H1 (cell line): Measurements from ENCODE around the gene CMTR1. TPM values are rescaled to one million over a fixed set of nuclear protein-coding genes. Genes with fewer than 3 reads are reported as not detected.

Experiments used
- CTCF ChIA-PET: fragments of 300-600 bp; sonication (Branson Sonifier 250); formaldehyde crosslinking; loops from one replicate; lab custom pipeline; 2021; ENCODE audit not compliant: partially characterized antibody; lab: Charles Lee
- POLR2A ChIA-PET: fragments of 300-600 bp; sonication (Branson Sonifier 250); formaldehyde crosslinking; loops from one replicate; lab custom pipeline; 2021; ENCODE audit warnings: inconsistent platforms; ENCODE audit not compliant: partially characterized antibody; lab: Charles Lee
- DNase-seq, 2 experiments: peaks; one replicate each; pipeline versions ENCODE4 v3.0.0 to v3.0.0-alpha.2; 2010 to 2022; ENCODE audit warnings: low spot score in 2 of 2, low read depth in 1 of 2, mixed read lengths in 1 of 2
- FAIRE-seq: peaks from 2 replicates; lab custom pipeline; 2011; peaks lifted over from hg19 to GRCh38; lab: Jason Lieb, UNC
- H2AFZ ChIP-seq: 2 replicates; pipeline ENCODE4 v1.8.1; 2012; ENCODE audit warnings: low read length, inconsistent platforms
- H2AK5ac ChIP-seq: 2 replicates; pipeline ENCODE4 v1.6.1; 2013; ENCODE audit warnings: low read depth, low read length
- H2BK120ac ChIP-seq: replicated peaks from 2 replicates; pipeline ENCODE3; 2013; ENCODE audit warnings: low read depth, low read length, inconsistent platforms
- H2BK12ac ChIP-seq: 2 replicates; pipeline ENCODE4 v1.6.1; 2013; ENCODE audit warnings: low read depth, low read length
- H2BK15ac ChIP-seq: 2 replicates; pipeline ENCODE4 v1.6.1; 2013; ENCODE audit warnings: low read length
- H2BK20ac ChIP-seq: 2 replicates; pipeline ENCODE4 v1.6.1; 2013; ENCODE audit warnings: low read length
- H2BK5ac ChIP-seq: 2 replicates; pipeline ENCODE4 v1.6.1; 2013; ENCODE audit warnings: low read depth, low read length
- H3K14ac ChIP-seq: 2 replicates; pipeline ENCODE4 v1.6.1; 2013; ENCODE audit warnings: inconsistent platforms; ENCODE audit not compliant: insufficient read length
- H3K18ac ChIP-seq: 2 replicates; pipeline ENCODE4 v1.6.1; 2013; ENCODE audit warnings: low read length; ENCODE audit errors: extremely low read depth
- H3K23ac ChIP-seq: 2 replicates; pipeline ENCODE4 v1.6.1; 2013; ENCODE audit warnings: inconsistent platforms; ENCODE audit not compliant: insufficient read length
- H3K23me2 ChIP-seq: 2 replicates; pipeline ENCODE4 v1.6.1; 2013; ENCODE audit warnings: low read depth, low read length
- H3K27ac ChIP-seq: 2 replicates; pipeline ENCODE4 v1.6.1; 2011; ENCODE audit warnings: low read depth, low read length, inconsistent platforms
- H3K27me3 ChIP-seq, 4 experiments: replicated peaks in 1 of 4; 1 replicate in 1 of 4; 2 replicates in 3 of 4; pipeline versions ENCODE4 v1.6.1 to v1.8.1; 2011 to 2013; ENCODE audit warnings: low read length in 3 of 4, mild to moderate bottlenecking in 3 of 4, inconsistent platforms in 2 of 4, mixed read lengths in 2 of 4, moderate library complexity in 1 of 4; ENCODE audit not compliant: control insufficient read depth in 3 of 4, insufficient read depth in 3 of 4; ENCODE audit errors: extremely low read depth in 1 of 4
- H3K36me3 ChIP-seq, 4 experiments: 2 replicates each; pipeline versions ENCODE4 v1.6.1 to v1.8.1; 2011 to 2013; ENCODE audit warnings: mild to moderate bottlenecking in 4 of 4, low read length in 3 of 4, moderate library complexity in 2 of 4, control low read depth in 1 of 4, inconsistent platforms in 1 of 4; ENCODE audit not compliant: insufficient read depth in 4 of 4, control insufficient read depth in 2 of 4
- H3K4ac ChIP-seq: replicated peaks from 2 replicates; pipeline ENCODE3; 2013; ENCODE audit warnings: low read length, low read depth, mixed read lengths, inconsistent platforms; ENCODE audit not compliant: insufficient read length
- H3K4me1 ChIP-seq, 4 experiments: replicated peaks in 1 of 4; 1 replicate in 1 of 4; 2 replicates in 3 of 4; pipeline versions ENCODE4 v1.6.1 to v1.8.1; 2011 to 2013; ENCODE audit warnings: low read length in 3 of 4, inconsistent platforms in 2 of 4, mixed read lengths in 1 of 4; ENCODE audit not compliant: insufficient read depth in 4 of 4, control insufficient read depth in 3 of 4
- H3K4me2 ChIP-seq, 2 experiments: 2 replicates each; pipeline versions ENCODE4 v1.6.1 to v1.8.1; 2011 to 2013; ENCODE audit warnings: low read depth in 2 of 2, low read length in 2 of 2, control low read depth in 1 of 2, inconsistent platforms in 1 of 2, mild to moderate bottlenecking in 1 of 2; ENCODE audit not compliant: insufficient read depth in 1 of 2
- H3K4me3 ChIP-seq, 4 experiments: fragments of 200-600, 300-600 bp in 1 of 4; sonication (generic), shearing (Covaris generic), sonication (Bioruptor Twin) in 1 of 4; 2 replicates each; pipeline versions ENCODE4 v1.5.1 to v1.8.1; 2011 to 2016; ENCODE audit warnings: low read length in 4 of 4, low read depth in 3 of 4, control low read depth in 2 of 4, inconsistent platforms in 2 of 4, mild to moderate bottlenecking in 2 of 4, mixed read lengths in 1 of 4, moderate library complexity in 1 of 4; ENCODE audit not compliant: insufficient read depth in 2 of 4; ENCODE audit errors: extremely low read depth in 1 of 4
- H3K56ac ChIP-seq: replicated peaks from 2 replicates; pipeline ENCODE3; 2013; ENCODE audit warnings: low read depth, mild to moderate bottlenecking, mixed read lengths, low read length, inconsistent platforms; ENCODE audit not compliant: insufficient read length
- H3K79me1 ChIP-seq: 2 replicates; pipeline ENCODE4 v1.6.1; 2013; ENCODE audit warnings: low read depth, low read length, control low read depth
- H3K79me2 ChIP-seq, 2 experiments: 2 replicates each; pipeline versions ENCODE4 v1.6.1 to v1.8.1; 2012 to 2013; ENCODE audit warnings: low read length in 2 of 2, mild to moderate bottlenecking in 2 of 2, inconsistent platforms in 1 of 2; ENCODE audit not compliant: insufficient read depth in 2 of 2, control insufficient read depth in 1 of 2
- H3K9ac ChIP-seq, 4 experiments: replicated peaks in 1 of 4; 1 replicate in 1 of 4; 2 replicates in 3 of 4; pipeline versions ENCODE4 v1.6.1 to v1.8.1; 2011 to 2013; ENCODE audit warnings: low read depth in 3 of 4, low read length in 3 of 4, control low read depth in 2 of 4, mild to moderate bottlenecking in 2 of 4, moderate library complexity in 2 of 4, inconsistent platforms in 1 of 4; ENCODE audit errors: extremely low read depth in 1 of 4
- H3K9me3 ChIP-seq, 2 experiments: 2 replicates each; pipeline versions ENCODE4 v1.6.1 to v1.8.1; 2012 to 2013; ENCODE audit warnings: mild to moderate bottlenecking in 2 of 2, moderate library complexity in 2 of 2, control low read depth in 1 of 2, inconsistent platforms in 1 of 2, low read depth in 1 of 2, low read length in 1 of 2, mixed read lengths in 1 of 2; ENCODE audit not compliant: insufficient read depth in 2 of 2
- H4K20me1 ChIP-seq, 2 experiments: replicated peaks in 1 of 2; 2 replicates each; pipeline versions ENCODE3 to v1.8.1; 2011 to 2013; ENCODE audit warnings: inconsistent platforms in 2 of 2, low read length in 2 of 2, mild to moderate bottlenecking in 1 of 2; ENCODE audit not compliant: insufficient read depth in 2 of 2, control insufficient read depth in 1 of 2
- H4K5ac ChIP-seq: 2 replicates; pipeline ENCODE4 v1.6.1; 2013; ENCODE audit warnings: low read length, low read depth, mixed read lengths, inconsistent platforms; ENCODE audit not compliant: insufficient read length
- H4K8ac ChIP-seq: 2 replicates; pipeline ENCODE4 v1.8.0; 2013; ENCODE audit warnings: mild to moderate bottlenecking, moderate library complexity, low read length, inconsistent platforms; ENCODE audit not compliant: insufficient read depth; ENCODE audit errors: extremely low read depth
- H4K91ac ChIP-seq: replicated peaks from 2 replicates; pipeline ENCODE3; 2013; ENCODE audit warnings: low read length, mixed read lengths, inconsistent platforms; ENCODE audit not compliant: insufficient read length
- WGBS, 2 experiments: shearing (Covaris generic) in 1 of 2; methylation state at CpG; one replicate each; pipeline versions ENCODE4 v1.1.6 to v1.1.7; 2013 to 2015; ENCODE audit warnings: low lambda C conversion rate in 2 of 2, mixed read lengths in 2 of 2, inconsistent platforms in 1 of 2, low coverage in 1 of 2, missing lambda C conversion rate in 1 of 2; ENCODE audit not compliant: insufficient replicate concordance in 2 of 2, insufficient coverage in 1 of 2, insufficient read length in 1 of 2; ENCODE audit errors: extremely low coverage in 1 of 2, missing lambda C conversion rate in 1 of 2; 5-methylcytosine and 5-hydroxymethylcytosine counted together
- polyA plus RNA-seq, 7 experiments: library from polyadenylated mRNA; depleted of rRNA in 3 of 7; stranded (reverse) in 5 of 7; unstranded in 2 of 7; fragments of >200 nt in 5 of 7; fragments of 200-250 nt in 2 of 7; gene quantifications; 1 replicate in 5 of 7; 2 replicates in 1 of 7; 4 replicates in 1 of 7; pipeline versions ENCODE4 v1.2.1 to v1.2.3, GENCODE V29; 2011 to 2013; ENCODE audit warnings: missing spikeins in 2 of 7, mixed read lengths in 2 of 7
- total RNA-seq: library from RNA; stranded (reverse); fragmentation: NEBNext Ultra II Directional; extraction: Animal tissue kit (Norgen Biotek cat#: 25700); gene quantifications from 2 replicates; pipeline ENCODE4 v1.2.1, GENCODE V29; 2021

The CMTR1 gene
- total and polyA plus RNA-seq, 2 of the 8 experiments (the other 6 are each of a cell fraction or from before 2014, with no cell fraction given), result 15.2 to 33.1 TPM

DNA sequence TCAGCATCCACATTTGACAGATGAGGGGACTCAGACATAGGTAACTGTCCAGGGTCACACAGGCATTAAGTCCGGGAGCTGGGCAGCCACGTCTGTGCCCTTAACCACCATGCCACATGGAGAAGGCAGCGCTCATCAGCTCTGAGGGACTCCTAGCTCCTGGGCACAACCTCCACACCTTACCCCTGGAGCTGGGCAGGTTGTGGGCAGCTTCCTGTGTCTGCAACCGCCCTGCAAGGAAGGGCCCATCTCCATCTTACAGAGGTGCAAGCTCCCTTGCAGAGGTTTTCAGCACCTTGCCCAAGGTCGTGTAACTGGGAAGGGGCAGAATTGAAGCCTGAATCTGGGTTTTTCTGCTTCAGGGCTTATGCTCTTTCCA is 58.8 kb downstream of the CMTR1 start:
- DNase-seq, result no peak
- H3K79me1 ChIP-seq, result no peaks in the 10 kb centered on the region
- no peak overlapping the region for H2BK5ac ChIP-seq
- no peaks in the 10 kb centered on the region for H3K9me3 ChIP-seq
- no peak overlapping the region for H3K4me3 ChIP-seq
- H3K36me3 ChIP-seq, result no peaks in the 10 kb centered on the region
- no peak overlapping the region for H2AFZ ChIP-seq
- H4K8ac ChIP-seq, result no peak overlapping the region
- peaks cover 0 to 3% of the 10 kb centered on the region in 2 experiments for H4K20me1 ChIP-seq
- FAIRE-seq, result no peak
- H2AK5ac ChIP-seq, result no peak overlapping the region
- no peak overlapping the region for H3K27ac ChIP-seq
- no peak overlapping the region for H2BK12ac ChIP-seq
- no peaks in the 10 kb centered on the region for H3K23me2 ChIP-seq
- H3K23ac ChIP-seq, result no peak overlapping the region
- H2BK20ac ChIP-seq, result no peak overlapping the region
- no peak overlapping the region for H3K4ac ChIP-seq
- H3K9ac ChIP-seq, result no peak overlapping the region
- peak overlapping the region in 1 of 2 experiments; percentile 38; a peak in 2 of 4 replicates for H3K4me2 ChIP-seq
- H3K14ac ChIP-seq, result no peak overlapping the region
- no peak overlapping the region for H4K5ac ChIP-seq
- H2BK120ac ChIP-seq, result no peak overlapping the region
- CTCF ChIA-PET, result interaction anchor here (0.8 to 4.6 kb wide), 15 partner anchors 9 to 200 kb away, joined by 3 to 25 read pairs (median 4); no protein-coding TSS in a partner anchor
- H2BK15ac ChIP-seq, result peak overlapping the region; percentile 10
- H3K56ac ChIP-seq, result no peak overlapping the region
- H3K18ac ChIP-seq, result no peak overlapping the region
- peaks cover 12 to 28% (median 18%) of the 10 kb centered on the region in 4 experiments for H3K4me1 ChIP-seq
- H3K79me2 ChIP-seq, result no peaks in the 10 kb centered on the region
- 83% methylated on average over 5 of the region's 5 CpGs; no CpG with 5 or more reads in 1 of the 2 experiments for WGBS, 2 experiments
- peaks cover 0 to 2% (median 0%) of the 10 kb centered on the region in 4 experiments; a peak in 1 of 7 replicates for H3K27me3 ChIP-seq
- POLR2A ChIA-PET, result interaction anchor here (0.8 to 3.2 kb wide), 4 partner anchors 12 to 66 kb away, joined by 3 to 16 read pairs (median 6); no protein-coding TSS in a partner anchor
- H4K91ac ChIP-seq, result no peak overlapping the region
